Measurements from ENCODE around the gene ZNF385A. TPM values are rescaled to one million over a fixed set of nuclear protein-coding genes. Genes with fewer than 3 reads are reported as not detected.

ZNF385A gene
- total RNA-seq, 1 experiment from 2014 or later = 5.9 TPM

DNA sequence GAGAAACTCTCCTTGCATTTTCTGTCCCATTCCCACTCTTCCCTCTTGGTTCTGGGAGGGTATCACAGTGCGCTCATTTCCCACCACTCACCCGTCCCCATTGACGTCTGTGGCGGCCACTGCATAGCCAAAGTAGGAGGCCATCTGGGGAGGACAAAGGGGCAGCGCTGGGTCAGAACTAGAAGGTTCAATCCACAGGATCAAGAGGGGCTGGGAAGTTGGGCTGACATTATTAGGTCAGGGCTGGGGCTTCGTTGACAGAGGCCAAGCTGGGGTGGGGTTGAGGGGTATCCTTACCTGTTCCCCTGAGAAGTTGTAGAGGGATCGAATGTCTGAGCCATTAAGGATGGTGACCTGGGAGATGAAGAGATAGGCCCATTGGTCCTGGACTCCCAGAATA is 21.0 kb upstream of the ZNF385A start:
- CTCF ChIA-PET = no interaction called here
- POLR2A ChIA-PET = no interaction called here
- Histone ChIP-seq H3K27me3 (ENCODE audit: control insufficient read depth, insufficient read depth, low read length) (no peaks in the 10 kb centered on the region), H3K36me3 (ENCODE audit: control insufficient read depth, insufficient read depth, low read length) (no peaks in the 10 kb centered on the region; the same call in none of the 2 replicates), H3K27ac (ENCODE audit: low read length) (no peak overlapping the region), H3K4me3 (ENCODE audit: low read depth in 2 of 2, low read length in 2 of 2) (no peak overlapping the region), H3K9me3 (ENCODE audit: control insufficient read depth, insufficient read depth, low read depth, low read length) (no peaks in the 10 kb centered on the region), H3K4me1 (ENCODE audit: control insufficient read depth, insufficient read depth, low read length) (no peaks in the 10 kb centered on the region)
- intact Hi-C loops (cut with micrococcal nuclease; ENCODE audit: unreplicated experiment) (no loop called here), in situ Hi-C loops (cut with HindIII; ENCODE audit: low pct_unique_long_range_greater_than_20kb, low sequenced_read_pairs) (no loop called here)
- no peak for DNase-seq (ENCODE audit: low read depth, low spot score)
- no TSS peak for BruUV-seq (replicated peaks)
- no peak for ATAC-seq
- TF ChIP-seq TCF7L2 (IDR thresholded peaks at IDR 0.05; ENCODE audit: low read depth, low read length) (no peak), SIN3A (IDR thresholded peaks at IDR 0.05; ENCODE audit: borderline replicate concordance, insufficient read depth, low read depth, low read length) (no peak), POLR2AphosphoS5 (IDR thresholded peaks at IDR 0.05; ENCODE audit: low read depth, low read length) (no peak)
- TF ChIP-seq, protein P1, sequence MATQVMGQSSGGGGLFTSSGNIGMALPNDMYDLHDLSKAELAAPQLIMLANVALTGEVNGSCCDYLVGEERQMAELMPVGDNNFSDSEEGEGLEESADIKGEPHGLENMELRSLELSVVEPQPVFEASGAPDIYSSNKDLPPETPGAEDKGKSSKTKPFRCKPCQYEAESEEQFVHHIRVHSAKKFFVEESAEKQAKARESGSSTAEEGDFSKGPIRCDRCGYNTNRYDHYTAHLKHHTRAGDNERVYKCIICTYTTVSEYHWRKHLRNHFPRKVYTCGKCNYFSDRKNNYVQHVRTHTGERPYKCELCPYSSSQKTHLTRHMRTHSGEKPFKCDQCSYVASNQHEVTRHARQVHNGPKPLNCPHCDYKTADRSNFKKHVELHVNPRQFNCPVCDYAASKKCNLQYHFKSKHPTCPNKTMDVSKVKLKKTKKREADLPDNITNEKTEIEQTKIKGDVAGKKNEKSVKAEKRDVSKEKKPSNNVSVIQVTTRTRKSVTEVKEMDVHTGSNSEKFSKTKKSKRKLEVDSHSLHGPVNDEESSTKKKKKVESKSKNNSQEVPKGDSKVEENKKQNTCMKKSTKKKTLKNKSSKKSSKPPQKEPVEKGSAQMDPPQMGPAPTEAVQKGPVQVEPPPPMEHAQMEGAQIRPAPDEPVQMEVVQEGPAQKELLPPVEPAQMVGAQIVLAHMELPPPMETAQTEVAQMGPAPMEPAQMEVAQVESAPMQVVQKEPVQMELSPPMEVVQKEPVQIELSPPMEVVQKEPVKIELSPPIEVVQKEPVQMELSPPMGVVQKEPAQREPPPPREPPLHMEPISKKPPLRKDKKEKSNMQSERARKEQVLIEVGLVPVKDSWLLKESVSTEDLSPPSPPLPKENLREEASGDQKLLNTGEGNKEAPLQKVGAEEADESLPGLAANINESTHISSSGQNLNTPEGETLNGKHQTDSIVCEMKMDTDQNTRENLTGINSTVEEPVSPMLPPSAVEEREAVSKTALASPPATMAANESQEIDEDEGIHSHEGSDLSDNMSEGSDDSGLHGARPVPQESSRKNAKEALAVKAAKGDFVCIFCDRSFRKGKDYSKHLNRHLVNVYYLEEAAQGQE (IDR thresholded peaks at IDR 0.05; ENCODE audit: insufficient read depth in 1 of 2, low read depth in 2 of 2, low read length in 1 of 2) = no peak
- TF ChIP-seq, protein P2, sequence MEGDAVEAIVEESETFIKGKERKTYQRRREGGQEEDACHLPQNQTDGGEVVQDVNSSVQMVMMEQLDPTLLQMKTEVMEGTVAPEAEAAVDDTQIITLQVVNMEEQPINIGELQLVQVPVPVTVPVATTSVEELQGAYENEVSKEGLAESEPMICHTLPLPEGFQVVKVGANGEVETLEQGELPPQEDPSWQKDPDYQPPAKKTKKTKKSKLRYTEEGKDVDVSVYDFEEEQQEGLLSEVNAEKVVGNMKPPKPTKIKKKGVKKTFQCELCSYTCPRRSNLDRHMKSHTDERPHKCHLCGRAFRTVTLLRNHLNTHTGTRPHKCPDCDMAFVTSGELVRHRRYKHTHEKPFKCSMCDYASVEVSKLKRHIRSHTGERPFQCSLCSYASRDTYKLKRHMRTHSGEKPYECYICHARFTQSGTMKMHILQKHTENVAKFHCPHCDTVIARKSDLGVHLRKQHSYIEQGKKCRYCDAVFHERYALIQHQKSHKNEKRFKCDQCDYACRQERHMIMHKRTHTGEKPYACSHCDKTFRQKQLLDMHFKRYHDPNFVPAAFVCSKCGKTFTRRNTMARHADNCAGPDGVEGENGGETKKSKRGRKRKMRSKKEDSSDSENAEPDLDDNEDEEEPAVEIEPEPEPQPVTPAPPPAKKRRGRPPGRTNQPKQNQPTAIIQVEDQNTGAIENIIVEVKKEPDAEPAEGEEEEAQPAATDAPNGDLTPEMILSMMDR (IDR thresholded peaks at IDR 0.05) = no peak

DNA sequence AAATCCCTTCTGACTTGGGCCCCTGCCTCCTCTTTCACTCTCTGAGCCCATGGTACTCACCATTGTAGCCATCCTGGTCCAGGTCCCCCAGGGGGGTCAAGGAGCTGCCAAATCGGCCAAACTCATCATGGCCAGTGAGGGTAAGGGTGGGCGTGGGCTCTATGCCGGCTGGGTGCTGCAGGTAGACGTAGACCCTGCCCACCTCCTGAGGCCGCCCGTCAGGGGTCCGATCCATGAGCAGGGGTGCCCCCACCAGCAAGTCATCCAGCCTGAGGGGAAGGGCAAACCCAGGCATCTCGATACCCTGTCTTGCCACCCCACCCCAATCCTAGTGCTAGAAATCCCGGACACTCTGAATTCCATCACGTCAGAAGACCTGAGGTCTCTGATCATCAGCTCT is 20.6 kb upstream of the ZNF385A start:
- H3K27me3 ChIP-seq (ENCODE audit: control insufficient read depth, insufficient read depth, low read length) = no peaks in the 10 kb centered on the region
- intact Hi-C loops (cut with micrococcal nuclease; ENCODE audit: unreplicated experiment) (no loop called here), in situ Hi-C loops (cut with HindIII; ENCODE audit: low pct_unique_long_range_greater_than_20kb, low sequenced_read_pairs) (no loop called here)
- peaks cover 2% of the 10 kb centered on the region for H3K36me3 ChIP-seq (ENCODE audit: control insufficient read depth, insufficient read depth, low read length)
- H3K4me1 ChIP-seq (ENCODE audit: control insufficient read depth, insufficient read depth, low read length) = no peaks in the 10 kb centered on the region
- DNase-seq (ENCODE audit: low read depth, low spot score) = no peak
- ATAC-seq = no peak
- H3K27ac ChIP-seq (ENCODE audit: low read length) = no peak overlapping the region
- H3K4me3 ChIP-seq (ENCODE audit: low read depth in 2 of 2, low read length in 2 of 2) = no peak overlapping the region
- no peaks in the 10 kb centered on the region for H3K9me3 ChIP-seq (ENCODE audit: control insufficient read depth, insufficient read depth, low read depth, low read length)
- TF ChIP-seq, protein P2 (IDR thresholded peaks at IDR 0.05) = no peak
- TF ChIP-seq SIN3A (IDR thresholded peaks at IDR 0.05; ENCODE audit: borderline replicate concordance, insufficient read depth, low read depth, low read length) (no peak), TCF7L2 (IDR thresholded peaks at IDR 0.05; ENCODE audit: low read depth, low read length) (no peak), POLR2AphosphoS5 (IDR thresholded peaks at IDR 0.05; ENCODE audit: low read depth, low read length) (no peak)
- TF ChIP-seq, protein P1 (IDR thresholded peaks at IDR 0.05; ENCODE audit: insufficient read depth in 1 of 2, low read depth in 2 of 2, low read length in 1 of 2) = no peak
- BruUV-seq (replicated peaks) = no TSS peak
- POLR2A ChIA-PET = no interaction called here
- CTCF ChIA-PET = no interaction called here

All from Panc1 (cell line).